Measurements from ENCODE around the gene SP4. TPM values are rescaled to one million over a fixed set of nuclear protein-coding genes. Genes with fewer than 3 reads are reported as not detected.
"Not testable (repeated sequence)": the region's sequence is repeated elsewhere in the genome, so short reads cannot be mapped to it uniquely, and the experiment has no call there.

Gene SP4
- total RNA-seq, 1 donor from 2014 or later, result 6.3 TPM

- no peak for DNase-seq (ENCODE audit: low spot score)
Observed at GRCh38 chr7:21526007-21526406, 98.1 kb downstream of the SP4 start.

DNA sequence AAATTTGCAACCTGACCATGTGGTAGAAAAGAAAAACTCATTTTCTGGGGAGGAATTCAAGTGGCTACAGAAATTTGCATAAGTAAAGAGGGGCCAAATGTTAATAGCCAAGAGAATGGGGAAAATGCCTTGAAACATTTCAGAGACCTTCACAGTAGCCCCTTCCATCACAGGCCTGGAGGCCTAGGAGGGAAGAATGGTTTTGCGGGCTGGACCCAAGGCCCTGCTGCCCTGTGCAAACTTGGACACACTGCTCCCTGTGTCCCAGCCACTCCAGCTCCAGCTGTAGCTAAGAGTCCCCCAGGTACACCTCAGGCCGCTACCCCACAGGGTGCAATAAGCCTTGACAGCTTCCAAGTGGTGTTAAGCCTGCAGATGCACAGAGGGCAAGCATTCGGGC is 98.6 kb downstream of the SP4 start:
- no peak for DNase-seq (ENCODE audit: low spot score)

DNA sequence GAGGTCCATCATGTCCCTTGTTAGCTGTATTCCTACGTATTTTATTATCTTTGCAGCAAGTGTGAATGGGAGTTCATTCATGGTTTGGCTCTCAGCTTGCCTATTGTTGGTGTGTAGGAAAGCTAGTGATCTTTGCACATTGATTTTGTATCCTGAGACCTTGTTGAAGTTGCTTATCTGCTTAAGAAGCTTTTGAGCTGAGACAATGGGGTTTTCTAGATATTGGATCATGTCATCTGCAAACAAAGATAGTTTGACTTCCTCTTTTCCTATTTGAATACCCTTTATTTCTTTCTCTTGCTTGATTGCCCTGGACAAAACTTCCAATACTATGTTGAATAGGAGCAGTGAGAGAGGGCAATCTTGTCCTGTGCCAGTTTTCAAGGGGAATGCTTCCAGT is 104.6 kb downstream of the SP4 start:
- not testable (repeated sequence) for DNase-seq (ENCODE audit: low spot score)

- not testable (repeated sequence) for DNase-seq (ENCODE audit: low spot score)
Observed at GRCh38 chr7:21533646-21534045, 105.8 kb downstream of the SP4 start.

GRCh38 chr7:21536445-21537118 is 108.7 kb downstream of the SP4 start:
- DNase-seq (ENCODE audit: low spot score), result not testable (repeated sequence)

DNA sequence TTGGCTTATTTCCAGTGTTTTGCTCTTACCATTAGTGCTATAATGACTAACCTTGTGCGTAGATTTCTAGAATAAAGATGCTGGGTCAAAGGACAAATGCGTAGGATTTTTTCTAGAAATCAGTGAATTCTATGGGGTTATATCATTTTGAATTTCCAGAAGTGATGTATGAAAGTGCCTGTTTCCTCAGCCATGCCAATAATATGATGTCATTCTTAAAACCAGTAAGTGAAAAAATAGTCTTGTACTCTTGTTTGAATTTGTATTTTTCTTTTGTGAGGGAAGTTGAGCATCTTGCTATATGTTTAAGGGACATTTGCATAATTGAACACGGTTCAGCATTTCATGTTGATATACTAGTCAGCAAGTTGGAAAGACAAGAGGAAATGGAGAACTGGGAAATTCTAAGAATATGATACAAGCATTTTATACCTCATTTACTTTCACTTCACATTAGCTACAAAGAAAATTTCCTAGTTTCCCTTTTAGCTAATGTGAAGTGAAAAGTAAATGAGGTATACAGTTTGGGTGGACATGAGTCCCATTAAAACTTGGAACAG is 111.1 kb downstream of the SP4 start:
- no peak for DNase-seq (ENCODE audit: low spot score)

GRCh38 chr7:21542891-21543527 is 115.1 kb downstream of the SP4 start, which contains the start of gene DNAH11:
Gene DNAH11 (plus strand): TSS chr7:21543039. CDS start chr7:21543246, 207 bp downstream.
- DNase-seq (ENCODE audit: low spot score), result no peak

DNA sequence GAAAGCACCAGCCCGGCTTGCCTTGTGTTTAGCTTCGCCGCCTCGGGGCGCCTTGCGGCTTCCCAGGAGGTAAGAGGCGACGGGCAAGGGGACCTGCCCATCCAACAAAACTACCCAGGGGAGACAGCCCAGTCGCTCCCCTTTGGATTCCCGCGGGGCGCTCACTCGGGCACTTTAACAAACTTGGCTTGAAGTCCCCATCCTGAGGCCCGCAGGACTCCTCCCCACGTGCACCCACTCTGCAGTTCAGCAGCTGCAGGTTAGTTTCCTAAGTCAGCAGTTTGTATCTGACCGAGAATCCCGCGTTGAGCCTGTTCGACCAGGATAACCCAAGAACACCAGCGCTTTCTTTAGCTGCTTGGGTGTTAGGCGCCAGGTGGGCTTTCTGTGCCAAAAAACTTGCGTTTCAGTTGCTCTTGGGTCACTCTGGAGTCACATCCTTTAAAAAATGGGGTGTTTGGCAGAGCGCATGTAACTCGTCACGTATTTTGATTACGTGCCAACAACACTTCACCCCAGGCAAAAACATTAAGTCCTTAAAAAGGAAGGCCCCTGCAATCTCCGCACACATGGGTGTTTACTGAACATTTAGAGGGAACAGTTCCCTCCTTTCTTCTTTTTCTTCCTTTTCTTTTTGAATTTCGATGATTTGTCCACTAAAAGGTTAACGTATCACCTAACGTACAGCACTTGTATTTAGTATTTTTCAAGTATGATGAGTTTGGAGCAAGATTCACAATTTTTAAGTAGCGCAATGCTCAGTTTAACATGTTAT is 115.8 kb downstream of the SP4 start:
- no peak for DNase-seq (ENCODE audit: low spot score)

- no peak for DNase-seq (ENCODE audit: low spot score)
Observed at GRCh38 chr7:21544303-21544656, 116.4 kb downstream of the SP4 start.

- no peak for DNase-seq (ENCODE audit: low spot score)
Observed at GRCh38 chr7:21544715-21545114, 116.8 kb downstream of the SP4 start.

DNA sequence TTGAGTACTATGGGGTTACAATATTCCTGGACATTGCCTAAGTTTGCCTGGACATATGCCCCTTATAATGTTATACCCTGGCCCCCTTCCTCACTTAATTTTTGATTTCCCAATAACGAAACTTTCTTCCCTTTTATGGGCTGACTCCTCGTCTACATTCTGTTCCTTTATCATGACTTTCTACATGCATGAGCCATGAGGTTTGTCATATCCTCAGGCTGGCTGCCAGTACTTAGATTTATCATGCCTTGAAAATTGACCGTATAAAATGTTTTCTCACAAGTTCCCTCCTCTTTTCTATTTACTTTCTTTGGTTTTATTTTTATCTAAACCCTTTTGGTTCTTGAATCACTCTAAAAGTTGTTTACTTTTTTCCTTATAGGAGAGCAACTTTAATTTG is 119.6 kb downstream of the SP4 start:
- DNase-seq (ENCODE audit: low spot score), result no peak

GRCh38 chr7:21548491-21548890 is 120.6 kb downstream of the SP4 start:
- no peak for DNase-seq (ENCODE audit: low spot score)

- DNase-seq (ENCODE audit: low spot score), result no peak
Observed at GRCh38 chr7:21550076-21550475, 122.2 kb downstream of the SP4 start.

DNA sequence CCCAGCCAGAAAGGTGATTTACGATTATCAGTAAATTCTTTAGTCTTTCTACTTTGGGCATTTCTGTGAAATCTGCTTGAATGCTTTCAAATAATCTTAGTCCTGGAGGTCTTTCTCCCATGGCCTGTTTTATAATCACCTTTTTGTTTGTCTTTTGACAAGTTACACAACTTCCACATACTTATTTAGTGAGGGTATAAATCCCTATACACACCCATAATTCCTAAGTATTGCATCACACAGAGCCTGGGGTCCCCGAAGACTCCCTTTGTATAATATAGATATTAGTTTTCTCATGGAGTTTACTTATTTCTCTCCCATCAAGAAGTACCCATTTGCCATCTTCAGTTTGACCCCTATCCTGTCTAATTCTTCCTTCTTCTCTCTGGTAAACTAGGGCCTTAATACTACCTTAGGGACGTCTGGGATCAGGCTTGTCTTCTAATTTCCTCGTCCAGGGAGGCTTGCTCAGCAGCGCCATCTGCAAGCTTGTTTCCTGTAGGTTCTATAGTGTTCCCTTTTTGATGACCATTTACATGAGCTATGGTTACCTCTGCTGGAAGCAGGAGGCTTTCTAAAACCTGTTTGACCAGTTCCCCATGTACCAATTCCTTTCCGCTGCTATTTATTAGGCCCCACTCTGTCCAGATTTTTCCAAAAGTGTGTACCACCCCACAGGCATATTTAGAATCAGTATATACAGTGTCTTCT is 123.1 kb downstream of the SP4 start:
- no peak for DNase-seq (ENCODE audit: low spot score)

DNA sequence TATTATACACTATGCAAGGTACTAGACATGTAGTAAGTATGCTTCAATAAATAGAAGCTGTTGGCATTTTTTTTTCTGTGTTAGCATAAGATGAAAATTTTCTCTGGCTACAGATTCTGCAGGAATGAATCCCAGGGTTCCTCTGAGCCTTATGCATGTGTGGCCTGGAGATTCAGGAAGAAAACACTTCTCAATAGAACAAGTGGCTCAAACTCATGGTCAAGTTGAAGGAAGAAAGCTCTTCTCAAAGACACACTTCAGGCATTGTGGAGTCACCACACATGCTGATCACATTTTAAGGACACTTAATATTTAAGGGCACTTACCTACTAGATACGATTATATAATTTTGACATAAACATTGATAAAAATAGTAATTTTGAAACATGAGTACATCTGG is 134.5 kb downstream of the SP4 start:
- DNase-seq (ENCODE audit: low spot score), result no peak

Other genes with a start within 250 kb of the SP4 start
- 0.12 TPM for gene DNAH11, start 115.0 kb downstream of the SP4 start, total RNA-seq